Measurements from ENCODE around the gene KIFC3. TPM values are rescaled to one million over a fixed set of nuclear protein-coding genes. Genes with fewer than 3 reads are reported as not detected.
A peak's percentile ranks its signal among the peaks of the same experiment; 100 is the strongest.

KIFC3 gene
- total and polyA plus RNA-seq, 2 of the 13 experiments (the other 11 are each of a cell fraction or from before 2014, with no cell fraction given), result 42.1 to 45.3 TPM

DNA sequence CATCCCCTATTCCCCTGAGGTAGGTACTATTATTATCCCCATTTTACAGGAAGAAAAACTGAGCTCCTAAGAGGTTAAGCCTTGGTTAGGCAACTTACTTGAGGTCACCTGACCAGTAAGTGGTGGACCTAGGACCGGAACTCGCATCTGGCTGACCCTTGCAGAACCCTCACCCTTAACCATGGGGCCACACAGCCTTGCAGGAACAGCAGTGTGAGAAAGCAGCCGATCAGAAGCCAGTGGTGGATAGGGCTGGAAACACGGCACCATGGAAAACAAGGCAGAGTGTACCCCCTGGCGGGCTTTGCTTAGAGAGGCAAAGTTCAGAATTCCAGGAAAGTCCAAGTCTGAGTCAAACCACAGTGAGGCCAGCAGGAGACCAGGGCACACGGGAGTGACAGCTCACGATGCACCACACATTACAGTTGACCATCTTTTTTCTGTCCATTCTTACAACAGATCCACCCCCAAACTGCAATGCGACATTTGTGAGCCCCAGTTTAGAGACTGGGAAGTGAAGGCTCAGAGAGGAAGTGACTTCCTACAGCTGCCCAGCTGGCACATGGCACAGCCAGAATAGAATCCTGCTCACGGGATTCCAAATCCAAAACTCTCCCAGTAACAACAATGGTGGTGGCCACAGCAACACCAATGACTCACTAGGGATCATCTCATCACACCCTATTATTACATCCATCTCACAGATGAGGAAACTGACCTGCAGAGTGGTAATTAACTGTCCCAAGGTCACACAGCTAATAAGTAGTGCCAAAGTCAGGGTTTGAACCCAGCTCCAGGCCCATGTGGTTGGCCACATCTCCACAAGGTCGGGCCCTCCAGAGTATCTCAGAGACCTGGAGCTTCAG, 20.3 kb downstream of the KIFC3 start:
- WGBS (ENCODE audit: low lambda C conversion rate), result 7% methylated on average over 9 of the region's 10 CpGs
- in situ Hi-C loops (cut with HindIII; ENCODE audit: extremely low pct_ligation_motif_present, low pct_unique_long_range_greater_than_20kb), result no loop called here
- peak; percentile 81 for TF ChIP-seq TBX2 (CRISPR knock-in tag; IDR thresholded peaks at IDR 0.05; ENCODE audit: borderline replicate concordance)
- no peak for TF ChIP-seq ATRX (CRISPR knock-in tag; IDR thresholded peaks at IDR 0.05; ENCODE audit: borderline replicate concordance)
- peak; percentile 88 for TF ChIP-seq RAD21 (CRISPR knock-in tag; IDR thresholded peaks at IDR 0.05)
- TF ChIP-seq, protein P1, sequence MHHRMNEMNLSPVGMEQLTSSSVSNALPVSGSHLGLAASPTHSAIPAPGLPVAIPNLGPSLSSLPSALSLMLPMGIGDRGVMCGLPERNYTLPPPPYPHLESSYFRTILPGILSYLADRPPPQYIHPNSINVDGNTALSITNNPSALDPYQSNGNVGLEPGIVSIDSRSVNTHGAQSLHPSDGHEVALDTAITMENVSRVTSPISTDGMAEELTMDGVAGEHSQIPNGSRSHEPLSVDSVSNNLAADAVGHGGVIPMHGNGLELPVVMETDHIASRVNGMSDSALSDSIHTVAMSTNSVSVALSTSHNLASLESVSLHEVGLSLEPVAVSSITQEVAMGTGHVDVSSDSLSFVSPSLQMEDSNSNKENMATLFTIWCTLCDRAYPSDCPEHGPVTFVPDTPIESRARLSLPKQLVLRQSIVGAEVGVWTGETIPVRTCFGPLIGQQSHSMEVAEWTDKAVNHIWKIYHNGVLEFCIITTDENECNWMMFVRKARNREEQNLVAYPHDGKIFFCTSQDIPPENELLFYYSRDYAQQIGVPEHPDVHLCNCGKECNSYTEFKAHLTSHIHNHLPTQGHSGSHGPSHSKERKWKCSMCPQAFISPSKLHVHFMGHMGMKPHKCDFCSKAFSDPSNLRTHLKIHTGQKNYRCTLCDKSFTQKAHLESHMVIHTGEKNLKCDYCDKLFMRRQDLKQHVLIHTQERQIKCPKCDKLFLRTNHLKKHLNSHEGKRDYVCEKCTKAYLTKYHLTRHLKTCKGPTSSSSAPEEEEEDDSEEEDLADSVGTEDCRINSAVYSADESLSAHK (CRISPR knock-in tag; IDR thresholded peaks at IDR 0.05; ENCODE audit: borderline replicate concordance), result no peak
- peak; percentile 46; the same call in 1 of the 2 replicates for TF ChIP-seq POLR2AphosphoS5 (IDR thresholded peaks at IDR 0.05; ENCODE audit: low read depth, low read length)
- TF ChIP-seq ZNF282 (IDR thresholded peaks at IDR 0.05; ENCODE audit: partially characterized antibody), result no peak
- no peak for TF ChIP-seq ZNF713 (CRISPR knock-in tag; IDR thresholded peaks at IDR 0.05)
- no peak for TF ChIP-seq ZNF383 (CRISPR knock-in tag; IDR thresholded peaks at IDR 0.05; ENCODE audit: borderline replicate concordance)
- TF ChIP-seq RBAK (CRISPR knock-in tag; IDR thresholded peaks at IDR 0.05), result no peak
- TF ChIP-seq ZBTB21 (CRISPR knock-in tag; IDR thresholded peaks at IDR 0.05), result no peak; the same call in 1 of the 2 replicates
- no peak for TF ChIP-seq ZC3H13 (CRISPR knock-in tag; IDR thresholded peaks at IDR 0.05)
- no peak for TF ChIP-seq SUZ12 (IDR thresholded peaks at IDR 0.05; ENCODE audit: low read depth, low read length)
- TF ChIP-seq SAP130 (CRISPR knock-in tag; IDR thresholded peaks at IDR 0.05; ENCODE audit: low read depth), result peak; percentile 88
- TF ChIP-seq, protein P2, sequence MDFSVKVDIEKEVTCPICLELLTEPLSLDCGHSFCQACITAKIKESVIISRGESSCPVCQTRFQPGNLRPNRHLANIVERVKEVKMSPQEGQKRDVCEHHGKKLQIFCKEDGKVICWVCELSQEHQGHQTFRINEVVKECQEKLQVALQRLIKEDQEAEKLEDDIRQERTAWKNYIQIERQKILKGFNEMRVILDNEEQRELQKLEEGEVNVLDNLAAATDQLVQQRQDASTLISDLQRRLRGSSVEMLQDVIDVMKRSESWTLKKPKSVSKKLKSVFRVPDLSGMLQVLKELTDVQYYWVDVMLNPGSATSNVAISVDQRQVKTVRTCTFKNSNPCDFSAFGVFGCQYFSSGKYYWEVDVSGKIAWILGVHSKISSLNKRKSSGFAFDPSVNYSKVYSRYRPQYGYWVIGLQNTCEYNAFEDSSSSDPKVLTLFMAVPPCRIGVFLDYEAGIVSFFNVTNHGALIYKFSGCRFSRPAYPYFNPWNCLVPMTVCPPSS (IDR thresholded peaks at IDR 0.05), result no peak
- no peak for TF ChIP-seq CAMTA2 (CRISPR knock-in tag; IDR thresholded peaks at IDR 0.05; ENCODE audit: borderline replicate concordance)
- TF ChIP-seq, protein P3, sequence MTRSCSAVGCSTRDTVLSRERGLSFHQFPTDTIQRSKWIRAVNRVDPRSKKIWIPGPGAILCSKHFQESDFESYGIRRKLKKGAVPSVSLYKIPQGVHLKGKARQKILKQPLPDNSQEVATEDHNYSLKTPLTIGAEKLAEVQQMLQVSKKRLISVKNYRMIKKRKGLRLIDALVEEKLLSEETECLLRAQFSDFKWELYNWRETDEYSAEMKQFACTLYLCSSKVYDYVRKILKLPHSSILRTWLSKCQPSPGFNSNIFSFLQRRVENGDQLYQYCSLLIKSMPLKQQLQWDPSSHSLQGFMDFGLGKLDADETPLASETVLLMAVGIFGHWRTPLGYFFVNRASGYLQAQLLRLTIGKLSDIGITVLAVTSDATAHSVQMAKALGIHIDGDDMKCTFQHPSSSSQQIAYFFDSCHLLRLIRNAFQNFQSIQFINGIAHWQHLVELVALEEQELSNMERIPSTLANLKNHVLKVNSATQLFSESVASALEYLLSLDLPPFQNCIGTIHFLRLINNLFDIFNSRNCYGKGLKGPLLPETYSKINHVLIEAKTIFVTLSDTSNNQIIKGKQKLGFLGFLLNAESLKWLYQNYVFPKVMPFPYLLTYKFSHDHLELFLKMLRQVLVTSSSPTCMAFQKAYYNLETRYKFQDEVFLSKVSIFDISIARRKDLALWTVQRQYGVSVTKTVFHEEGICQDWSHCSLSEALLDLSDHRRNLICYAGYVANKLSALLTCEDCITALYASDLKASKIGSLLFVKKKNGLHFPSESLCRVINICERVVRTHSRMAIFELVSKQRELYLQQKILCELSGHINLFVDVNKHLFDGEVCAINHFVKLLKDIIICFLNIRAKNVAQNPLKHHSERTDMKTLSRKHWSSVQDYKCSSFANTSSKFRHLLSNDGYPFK (CRISPR knock-in tag; IDR thresholded peaks at IDR 0.05; ENCODE audit: borderline replicate concordance), result peak; percentile 84; the same call in 1 of the 2 replicates
- peak; percentile 77 for TF ChIP-seq STAG1 (CRISPR knock-in tag; IDR thresholded peaks at IDR 0.05)

More for the DNA sequence above, 20.3 kb downstream of the KIFC3 start:
- FAIRE-seq (peak; percentile 94), DNase-seq (ENCODE audit: low spot score) (peak; percentile 94), ATAC-seq (peak; percentile 90)
- Histone ChIP-seq H3K4me1 (ENCODE audit: insufficient read depth, low read length) (peaks cover 53% of the 10 kb centered on the region), H3K27ac (ENCODE audit: extremely low read length, insufficient read depth, low read length) (peak overlapping the region; percentile 81), H4K20me1 (ENCODE audit: insufficient read depth, low read length) (no peaks in the 10 kb centered on the region), H3K9me3 (ENCODE audit: low read length) (no peaks in the 10 kb centered on the region), H3K9ac (ENCODE audit: insufficient read depth, low read depth, low read length) (peak overlapping the region; percentile 21; the same call in 1 of the 2 replicates), H2AFZ (ENCODE audit: low read length) (no peak overlapping the region), H3K36me3 (replicated peaks in 1 of 2; ENCODE audit: control insufficient read depth in 1 of 2, insufficient read depth in 2 of 2, low read length in 2 of 2) (peaks cover 4 to 7% of the 10 kb centered on the region in 2 experiments; a peak in 4 of 5 replicates), H3K4me2 (ENCODE audit: low read depth, low read length) (peak overlapping the region; percentile 64), H3K4me3 (replicated peaks in 1 of 3; ENCODE audit: insufficient read depth in 1 of 3, low read depth in 2 of 3, low read length in 3 of 3) (peak overlapping the region in 1 of 3 experiments; percentile 38; a peak in 3 of 6 replicates), H3K79me2 (ENCODE audit: insufficient read depth, low read length) (peaks cover 3% of the 10 kb centered on the region), H3K27me3 (ENCODE audit: control insufficient read depth in 1 of 2, insufficient read depth in 2 of 2, low read length in 2 of 2) (no peaks in the 10 kb centered on the region)
- CTCF ChIA-PET (ENCODE audit: low intra/inter-chr PET ratio, low total read pairs), result interaction anchor here (0.6 to 1.6 kb wide), 7 partner anchors 16 to 133 kb away, joined by 3 to 17 read pairs (median 3); no protein-coding TSS in a partner anchor
- POLR2A ChIA-PET, result interaction anchor here (0.6 to 8.1 kb wide), 28 partner anchors 8 to 243 kb away, joined by 3 to 141 read pairs (median 4); partner anchors contain the start of genes KATNB1, KIFC3, USB1 and ZNF319
- BruUV-seq (replicated peaks), result no TSS peak
- intact Hi-C loops (cut with micrococcal nuclease; ENCODE audit: unreplicated experiment), result loop anchor here (1.0 to 5.0 kb wide), 5 partner anchors 15 to 80 kb away; no protein-coding TSS in a partner anchor

All from HepG2 (cell line).